SK-N-SH treated with all-trans-retinoic acid at 6 μM for 48 hours (cell line): Measurements from ENCODE around the gene B9D1.

Experiments
- ATAC-seq: fragments of 200-7000 bp; cut with Tn5 transposase; 3 replicates; pipeline ENCODE4 v1.9.1; 2020; ENCODE audit warnings: mild to moderate bottlenecking, moderate library complexity
- ARNTL ChIP-seq: fragments of 450-650 bp; formaldehyde crosslinking; IDR thresholded peaks from 2 replicates; pipeline ENCODE4 v1.5.0; 2020; ENCODE audit warnings: low read depth, mild to moderate bottlenecking, moderate library complexity, borderline replicate concordance
- BACH2 ChIP-seq: fragments of 250-450 bp; sonication (Bioruptor Pico); IDR thresholded peaks from 2 replicates; pipeline ENCODE4 v1.9.0; 2021; ENCODE audit warnings: mild to moderate bottlenecking, borderline replicate concordance
- ESRRG ChIP-seq: fragments of 250-450 bp; sonication (Bioruptor Pico); IDR thresholded peaks from 2 replicates; pipeline ENCODE4 v1.6.1; 2021; ENCODE audit warnings: mild to moderate bottlenecking
- GLIS3 ChIP-seq: fragments of 250-450 bp; sonication (Bioruptor Pico); IDR thresholded peaks from 2 replicates; pipeline ENCODE4 v1.5.0; 2020; ENCODE audit warnings: mild to moderate bottlenecking, moderate library complexity
- ISL1 ChIP-seq: fragments of 250-450 bp; sonication (Bioruptor Pico); IDR thresholded peaks from 2 replicates; pipeline ENCODE4 v2.1.2; 2022; ENCODE audit warnings: mild to moderate bottlenecking, moderate library complexity
- OSR1 ChIP-seq: fragments of 250-450 bp; sonication (Bioruptor Pico); IDR thresholded peaks from 2 replicates; pipeline ENCODE4 v1.8.0; 2022; ENCODE audit warnings: moderate library complexity, mild to moderate bottlenecking, inconsistent platforms
- PPARA ChIP-seq: fragments of 250-450 bp; sonication (Bioruptor Pico); IDR thresholded peaks from 2 replicates; pipeline ENCODE4 v1.5.0; 2020; ENCODE audit warnings: mild to moderate bottlenecking, borderline replicate concordance
- RARB ChIP-seq: fragments of 250-450 bp; sonication (Bioruptor Pico); IDR thresholded peaks from 2 replicates; pipeline ENCODE4 v1.8.0; 2021; ENCODE audit warnings: mild to moderate bottlenecking, moderate library complexity
- TCF4 ChIP-seq: fragments of 250-450 bp; sonication (Bioruptor Pico); IDR thresholded peaks from 2 replicates; pipeline ENCODE4 v1.8.0; 2021; ENCODE audit warnings: mild to moderate bottlenecking, moderate library complexity, borderline replicate concordance
- ZC3H10 ChIP-seq: fragments of 250-450 bp; sonication (Bioruptor Pico); IDR thresholded peaks from 2 replicates; pipeline ENCODE4 v1.5.1; 2021; ENCODE audit warnings: mild to moderate bottlenecking, moderate library complexity
- ZFP3 ChIP-seq: fragments of 250-450 bp; sonication (Bioruptor Pico); IDR thresholded peaks from 2 replicates; pipeline ENCODE4 v1.5.0; 2020; ENCODE audit warnings: mild to moderate bottlenecking, moderate library complexity
- ZFP30 ChIP-seq: fragments of 450-650 bp; formaldehyde crosslinking; IDR thresholded peaks from 2 replicates; pipeline ENCODE4 v1.5.0; 2022; ENCODE audit warnings: mild to moderate bottlenecking, moderate library complexity
- ZNF565 ChIP-seq: fragments of 450-650 bp; formaldehyde crosslinking; conservative IDR thresholded peaks from 2 replicates; pipeline ENCODE4 v1.5.0; 2020; ENCODE audit warnings: low read depth, mild to moderate bottlenecking, moderate library complexity
- ZNF70 ChIP-seq: fragments of 450-650 bp; formaldehyde crosslinking; IDR thresholded peaks from 2 replicates; pipeline ENCODE4 v1.5.0; 2020; ENCODE audit warnings: mild to moderate bottlenecking, moderate library complexity
- ZNF8 ChIP-seq: fragments of 450-650 bp; formaldehyde crosslinking; IDR thresholded peaks from 2 replicates; pipeline ENCODE4 v1.5.0; 2020; ENCODE audit warnings: mild to moderate bottlenecking, moderate library complexity
- TF ChIP-seq, protein P1 (sequence below): fragments of 250-450 bp; sonication (Bioruptor Pico); IDR thresholded peaks from 2 replicates; pipeline ENCODE4 v1.5.1; 2020; ENCODE audit warnings: low read depth, mild to moderate bottlenecking, moderate library complexity
- TF ChIP-seq, protein P2 (sequence below): fragments of 250-450 bp; sonication (Bioruptor Pico); IDR thresholded peaks from 2 replicates; pipeline ENCODE4 v1.5.1; 2021; ENCODE audit warnings: mild to moderate bottlenecking, moderate library complexity
- TF ChIP-seq, protein P3 (sequence below): fragments of 250-450 bp; sonication (Bioruptor Pico); IDR thresholded peaks from 2 replicates; pipeline ENCODE4 v1.8.0; 2021; ENCODE audit warnings: low read depth, mild to moderate bottlenecking, moderate library complexity, borderline replicate concordance
- TF ChIP-seq, protein P4 (sequence below): fragments of 250-450 bp; sonication (Bioruptor Pico); IDR thresholded peaks from 2 replicates; pipeline ENCODE4 v1.8.0; 2020; ENCODE audit warnings: mild to moderate bottlenecking, moderate library complexity, borderline replicate concordance
- TF ChIP-seq, protein P5 (sequence below): fragments of 250-450 bp; sonication (Bioruptor Pico); IDR thresholded peaks from 2 replicates; pipeline ENCODE4 v1.5.0; 2020; ENCODE audit warnings: mild to moderate bottlenecking, moderate library complexity

B9D1 gene

DNA sequence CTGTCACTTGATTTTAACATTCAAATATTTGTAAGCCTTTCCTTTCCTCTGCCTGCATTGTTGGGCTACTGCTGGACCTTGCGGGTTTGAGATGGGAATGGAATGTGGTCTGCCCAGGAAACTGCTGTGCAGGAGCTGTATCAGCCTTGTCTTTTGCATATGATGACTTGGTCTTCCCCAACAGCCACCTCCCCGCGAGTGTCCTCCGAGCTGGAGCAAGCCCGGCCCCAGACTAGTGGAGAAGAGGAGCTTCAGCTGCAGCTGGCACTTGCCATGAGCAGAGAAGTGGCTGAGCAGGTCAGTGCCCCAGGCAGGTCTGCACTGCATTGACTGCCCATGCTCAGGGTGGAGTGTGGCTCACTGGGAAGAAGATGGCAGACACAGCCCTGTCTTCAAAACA, 52.8 kb downstream of the B9D1 start (continued):
- TF ChIP-seq ZNF8 (CRISPR knock-in tag) (no peak), ESRRG (CRISPR knock-in tag) (no peak), ZNF565 (CRISPR knock-in tag) (no peak)
- TF ChIP-seq, protein P1, sequence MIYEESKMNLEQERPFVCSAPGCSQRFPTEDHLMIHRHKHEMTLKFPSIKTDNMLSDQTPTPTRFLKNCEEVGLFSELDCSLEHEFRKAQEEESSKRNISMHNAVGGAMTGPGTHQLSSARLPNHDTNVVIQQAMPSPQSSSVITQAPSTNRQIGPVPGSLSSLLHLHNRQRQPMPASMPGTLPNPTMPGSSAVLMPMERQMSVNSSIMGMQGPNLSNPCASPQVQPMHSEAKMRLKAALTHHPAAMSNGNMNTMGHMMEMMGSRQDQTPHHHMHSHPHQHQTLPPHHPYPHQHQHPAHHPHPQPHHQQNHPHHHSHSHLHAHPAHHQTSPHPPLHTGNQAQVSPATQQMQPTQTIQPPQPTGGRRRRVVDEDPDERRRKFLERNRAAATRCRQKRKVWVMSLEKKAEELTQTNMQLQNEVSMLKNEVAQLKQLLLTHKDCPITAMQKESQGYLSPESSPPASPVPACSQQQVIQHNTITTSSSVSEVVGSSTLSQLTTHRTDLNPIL (CRISPR knock-in tag): no peak

DNA sequence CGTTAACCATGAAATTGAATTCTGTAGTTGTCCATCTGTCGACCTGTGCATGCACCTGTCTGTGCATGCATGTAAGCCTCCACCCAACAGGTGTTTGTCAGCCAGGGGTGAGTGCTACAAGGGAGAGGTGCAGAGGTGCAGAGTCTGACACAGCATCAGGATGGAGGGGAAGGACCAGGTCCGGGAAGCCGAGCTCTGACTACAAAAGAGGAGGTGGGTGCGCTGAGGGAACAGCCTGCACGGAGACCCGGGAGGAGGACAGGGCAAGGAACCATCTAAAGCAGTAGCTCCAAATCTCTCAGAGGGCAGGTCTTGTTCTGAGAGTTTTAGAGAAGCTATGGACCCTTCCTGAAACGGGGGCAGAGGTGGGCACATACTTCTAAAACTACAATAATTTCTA, 54.1 kb downstream of the B9D1 start:
- no peak for TF ChIP-seq ZNF70 (CRISPR knock-in tag)
- TF ChIP-seq ZFP3 (CRISPR knock-in tag): no peak
- no peak for ATAC-seq

DNA sequence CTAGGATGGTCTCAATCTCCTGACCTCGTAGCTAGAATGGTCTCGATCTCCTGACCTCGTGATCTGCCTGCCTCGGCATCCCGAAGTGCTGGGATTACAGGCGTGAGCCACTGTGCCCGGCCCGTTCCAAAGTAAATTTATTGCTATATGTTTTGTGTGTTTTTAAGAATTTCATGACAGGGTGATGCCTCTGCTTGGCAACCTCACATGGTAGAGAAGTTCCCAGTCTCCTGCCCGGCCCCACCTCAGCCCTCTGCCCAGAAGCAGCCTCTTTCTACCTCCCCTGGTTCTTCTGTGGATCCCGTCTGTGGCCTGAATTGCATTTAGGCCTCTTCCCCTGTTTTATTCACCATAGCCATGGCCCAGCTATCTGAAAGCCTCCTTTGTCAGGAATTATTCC, 55.0 kb downstream of the B9D1 start:
- TF ChIP-seq ZFP30 (CRISPR knock-in tag) (no peak), ZNF565 (CRISPR knock-in tag) (no peak), ZC3H10 (CRISPR knock-in tag) (no peak), ZNF70 (CRISPR knock-in tag) (no peak), TCF4 (CRISPR knock-in tag) (no peak), PPARA (no peak), ARNTL (CRISPR knock-in tag) (no peak), ZFP3 (CRISPR knock-in tag) (no peak), BACH2 (CRISPR knock-in tag) (no peak), ESRRG (CRISPR knock-in tag) (no peak), ISL1 (CRISPR knock-in tag) (no peak), RARB (no peak), OSR1 (CRISPR knock-in tag) (no peak), ZNF8 (CRISPR knock-in tag) (no peak), GLIS3 (no peak)
- TF ChIP-seq, protein P2, sequence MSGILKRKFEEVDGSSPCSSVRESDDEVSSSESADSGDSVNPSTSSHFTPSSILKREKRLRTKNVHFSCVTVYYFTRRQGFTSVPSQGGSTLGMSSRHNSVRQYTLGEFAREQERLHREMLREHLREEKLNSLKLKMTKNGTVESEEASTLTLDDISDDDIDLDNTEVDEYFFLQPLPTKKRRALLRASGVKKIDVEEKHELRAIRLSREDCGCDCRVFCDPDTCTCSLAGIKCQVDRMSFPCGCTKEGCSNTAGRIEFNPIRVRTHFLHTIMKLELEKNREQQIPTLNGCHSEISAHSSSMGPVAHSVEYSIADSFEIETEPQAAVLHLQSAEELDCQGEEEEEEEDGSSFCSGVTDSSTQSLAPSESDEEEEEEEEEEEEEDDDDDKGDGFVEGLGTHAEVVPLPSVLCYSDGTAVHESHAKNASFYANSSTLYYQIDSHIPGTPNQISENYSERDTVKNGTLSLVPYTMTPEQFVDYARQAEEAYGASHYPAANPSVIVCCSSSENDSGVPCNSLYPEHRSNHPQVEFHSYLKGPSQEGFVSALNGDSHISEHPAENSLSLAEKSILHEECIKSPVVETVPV: no peak
- TF ChIP-seq, protein P3, sequence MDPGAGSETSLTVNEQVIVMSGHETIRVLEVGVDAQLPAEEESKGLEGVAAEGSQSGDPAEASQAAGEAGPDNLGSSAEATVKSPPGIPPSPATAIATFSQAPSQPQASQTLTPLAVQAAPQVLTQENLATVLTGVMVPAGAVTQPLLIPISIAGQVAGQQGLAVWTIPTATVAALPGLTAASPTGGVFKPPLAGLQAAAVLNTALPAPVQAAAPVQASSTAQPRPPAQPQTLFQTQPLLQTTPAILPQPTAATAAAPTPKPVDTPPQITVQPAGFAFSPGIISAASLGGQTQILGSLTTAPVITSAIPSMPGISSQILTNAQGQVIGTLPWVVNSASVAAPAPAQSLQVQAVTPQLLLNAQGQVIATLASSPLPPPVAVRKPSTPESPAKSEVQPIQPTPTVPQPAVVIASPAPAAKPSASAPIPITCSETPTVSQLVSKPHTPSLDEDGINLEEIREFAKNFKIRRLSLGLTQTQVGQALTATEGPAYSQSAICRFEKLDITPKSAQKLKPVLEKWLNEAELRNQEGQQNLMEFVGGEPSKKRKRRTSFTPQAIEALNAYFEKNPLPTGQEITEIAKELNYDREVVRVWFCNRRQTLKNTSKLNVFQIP (CRISPR knock-in tag): no peak
- TF ChIP-seq, protein P4, sequence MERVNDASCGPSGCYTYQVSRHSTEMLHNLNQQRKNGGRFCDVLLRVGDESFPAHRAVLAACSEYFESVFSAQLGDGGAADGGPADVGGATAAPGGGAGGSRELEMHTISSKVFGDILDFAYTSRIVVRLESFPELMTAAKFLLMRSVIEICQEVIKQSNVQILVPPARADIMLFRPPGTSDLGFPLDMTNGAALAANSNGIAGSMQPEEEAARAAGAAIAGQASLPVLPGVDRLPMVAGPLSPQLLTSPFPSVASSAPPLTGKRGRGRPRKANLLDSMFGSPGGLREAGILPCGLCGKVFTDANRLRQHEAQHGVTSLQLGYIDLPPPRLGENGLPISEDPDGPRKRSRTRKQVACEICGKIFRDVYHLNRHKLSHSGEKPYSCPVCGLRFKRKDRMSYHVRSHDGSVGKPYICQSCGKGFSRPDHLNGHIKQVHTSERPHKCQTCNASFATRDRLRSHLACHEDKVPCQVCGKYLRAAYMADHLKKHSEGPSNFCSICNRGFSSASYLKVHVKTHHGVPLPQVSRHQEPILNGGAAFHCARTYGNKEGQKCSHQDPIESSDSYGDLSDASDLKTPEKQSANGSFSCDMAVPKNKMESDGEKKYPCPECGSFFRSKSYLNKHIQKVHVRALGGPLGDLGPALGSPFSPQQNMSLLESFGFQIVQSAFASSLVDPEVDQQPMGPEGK (CRISPR knock-in tag): no peak
- TF ChIP-seq, protein P1 (CRISPR knock-in tag): no peak
- ATAC-seq: no peak

DNA sequence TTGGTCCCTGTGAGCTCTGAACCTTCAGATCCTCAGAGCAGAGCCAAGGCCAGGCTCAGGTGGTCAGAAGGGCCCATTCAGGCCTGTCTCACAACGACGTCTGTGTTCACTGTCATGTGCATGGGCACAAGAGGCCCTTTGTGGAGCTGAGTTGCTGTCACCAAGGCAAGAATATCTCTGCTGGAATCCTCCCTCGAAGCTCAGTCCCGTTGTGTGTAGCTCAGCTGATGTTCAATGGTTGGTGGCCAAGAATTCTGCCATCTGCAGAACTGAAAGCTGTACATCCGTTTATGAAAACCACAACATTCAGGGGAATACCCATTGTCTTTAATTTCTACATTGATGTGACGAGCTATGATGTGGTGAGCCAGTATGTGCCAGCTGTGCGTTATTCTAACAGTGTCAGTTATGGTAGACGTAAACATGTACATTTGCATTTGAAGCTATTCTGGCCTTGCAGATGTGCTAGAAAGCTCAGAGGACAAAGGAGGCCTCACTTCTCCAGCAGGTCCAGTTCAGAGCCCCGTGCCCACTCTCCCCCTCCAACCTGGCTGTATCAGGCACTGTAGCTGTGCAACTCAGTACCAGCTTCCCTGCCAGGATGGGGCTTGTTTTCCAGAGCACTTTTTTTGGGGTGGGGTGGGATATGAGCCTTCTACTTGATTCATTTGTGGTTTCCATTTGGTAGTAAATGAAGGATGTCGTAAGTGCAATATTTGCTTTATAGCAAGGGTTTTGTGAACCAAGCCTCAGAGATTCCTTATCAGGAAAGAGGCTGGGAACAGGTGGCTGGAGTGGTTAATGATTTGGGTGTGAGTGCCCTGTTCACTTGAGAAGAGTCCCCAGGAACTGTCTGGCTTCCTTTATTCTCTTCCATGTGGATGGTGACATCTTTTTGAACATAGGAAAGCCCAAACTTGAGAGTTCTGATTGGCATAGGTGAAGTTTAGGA, 56.1 kb downstream of the B9D1 start:
- ATAC-seq: no peak
- no peak for TF ChIP-seq RARB
- no peak for TF ChIP-seq BACH2 (CRISPR knock-in tag)
- no peak for TF ChIP-seq TCF4 (CRISPR knock-in tag)
- TF ChIP-seq, protein P5, sequence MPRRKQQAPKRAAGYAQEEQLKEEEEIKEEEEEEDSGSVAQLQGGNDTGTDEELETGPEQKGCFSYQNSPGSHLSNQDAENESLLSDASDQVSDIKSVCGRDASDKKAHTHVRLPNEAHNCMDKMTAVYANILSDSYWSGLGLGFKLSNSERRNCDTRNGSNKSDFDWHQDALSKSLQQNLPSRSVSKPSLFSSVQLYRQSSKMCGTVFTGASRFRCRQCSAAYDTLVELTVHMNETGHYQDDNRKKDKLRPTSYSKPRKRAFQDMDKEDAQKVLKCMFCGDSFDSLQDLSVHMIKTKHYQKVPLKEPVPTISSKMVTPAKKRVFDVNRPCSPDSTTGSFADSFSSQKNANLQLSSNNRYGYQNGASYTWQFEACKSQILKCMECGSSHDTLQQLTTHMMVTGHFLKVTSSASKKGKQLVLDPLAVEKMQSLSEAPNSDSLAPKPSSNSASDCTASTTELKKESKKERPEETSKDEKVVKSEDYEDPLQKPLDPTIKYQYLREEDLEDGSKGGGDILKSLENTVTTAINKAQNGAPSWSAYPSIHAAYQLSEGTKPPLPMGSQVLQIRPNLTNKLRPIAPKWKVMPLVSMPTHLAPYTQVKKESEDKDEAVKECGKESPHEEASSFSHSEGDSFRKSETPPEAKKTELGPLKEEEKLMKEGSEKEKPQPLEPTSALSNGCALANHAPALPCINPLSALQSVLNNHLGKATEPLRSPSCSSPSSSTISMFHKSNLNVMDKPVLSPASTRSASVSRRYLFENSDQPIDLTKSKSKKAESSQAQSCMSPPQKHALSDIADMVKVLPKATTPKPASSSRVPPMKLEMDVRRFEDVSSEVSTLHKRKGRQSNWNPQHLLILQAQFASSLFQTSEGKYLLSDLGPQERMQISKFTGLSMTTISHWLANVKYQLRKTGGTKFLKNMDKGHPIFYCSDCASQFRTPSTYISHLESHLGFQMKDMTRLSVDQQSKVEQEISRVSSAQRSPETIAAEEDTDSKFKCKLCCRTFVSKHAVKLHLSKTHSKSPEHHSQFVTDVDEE (CRISPR knock-in tag): no peak
- no peak for TF ChIP-seq ISL1 (CRISPR knock-in tag)
- TF ChIP-seq ZFP30 (CRISPR knock-in tag): no peak
